GM12801 (cell line): ENCODE measurements around the gene KDM5A.

ENCODE experiments used
- CTCF ChIP-seq: IDR thresholded peaks from one replicate; pipeline ENCODE4 v1.5.1; 2011; ENCODE audit warnings: control low read depth; ENCODE audit not compliant: insufficient read length; ENCODE audit errors: extremely low read depth

Gene KDM5A

GRCh38 chr12:389142-390096 lies at the start of gene KDM5A:
TSS of gene KDM5A (minus strand) at chr12:389320. CDS start at chr12:389091, 229 bp downstream.
- no peak for TF ChIP-seq CTCF

- no peak for TF ChIP-seq CTCF
These were observed 33.4 kb upstream of the KDM5A start for GRCh38 chr12:422526-422925.

- TF ChIP-seq CTCF = no peak
These were observed 29.3 kb upstream of the KDM5A start for GRCh38 chr12:418432-418831.

- no peak for TF ChIP-seq CTCF
These were observed 25.7 kb upstream of the KDM5A start for GRCh38 chr12:414859-415258.

- no peak for TF ChIP-seq CTCF
These were observed 12.9 kb upstream of the KDM5A start for GRCh38 chr12:402029-402389.

- no peak for TF ChIP-seq CTCF
These were observed 12.3 kb upstream of the KDM5A start, which contains the start of gene CCDC77 for GRCh38 chr12:401235-402028. TSS of gene CCDC77 (plus strand) at chr12:401644. CDS start at chr12:409384, 7,740 bp downstream.

GRCh38 chr12:400828-401227 lies 11.7 kb upstream of the KDM5A start:
- no peak for TF ChIP-seq CTCF
